HepG2 (cell line): Measurements from ENCODE around the gene PIGN. TPM values are rescaled to one million over a fixed set of nuclear protein-coding genes. Genes with fewer than 3 reads are reported as not detected.

Source experiments
- CAMTA2 ChIP-seq: sonication (generic); formaldehyde crosslinking; IDR thresholded peaks from 2 replicates; pipeline ENCODE4 v1.4.0; 2020; ENCODE audit warnings: mild to moderate bottlenecking, missing genetic modification reagents, borderline replicate concordance
- CBX1 ChIP-seq: IDR thresholded peaks from one replicate; pipeline ENCODE4 v1.6.1; 2016; ENCODE audit warnings: antibody characterized with exemption, low read depth
- CREB1 ChIP-seq, 2 experiments: fragments of 450-650 bp in 1 of 2; IDR thresholded peaks; 2 replicates each; pipeline ENCODE4 v1.6.1; 2016 to 2017; ENCODE audit warnings: control low read depth in 1 of 2, mild to moderate bottlenecking in 1 of 2, missing compliant biosample characterization in 1 of 2, missing genetic modification characterization in 1 of 2
- FOXA3 ChIP-seq: IDR thresholded peaks from 2 replicates; pipeline ENCODE4 v1.6.1; 2016; ENCODE audit warnings: missing genetic modification reagents, missing compliant biosample characterization
- HNRNPUL1 ChIP-seq: fragments of 200-400 bp; formaldehyde crosslinking; IDR thresholded peaks from 2 replicates; pipeline ENCODE4 v1.6.1; 2017; ENCODE audit warnings: low read depth, mild to moderate bottlenecking, low read length, moderate library complexity
- JARID2 ChIP-seq: sonication (generic); formaldehyde crosslinking; IDR thresholded peaks from 2 replicates; pipeline ENCODE4 v1.8.1; 2023; ENCODE audit warnings: missing genetic modification reagents, inconsistent platforms; ENCODE audit not compliant: insufficient replicate concordance
- KDM2A ChIP-seq: sonication (generic); formaldehyde crosslinking; IDR thresholded peaks from 2 replicates; pipeline ENCODE4 v1.4.0; 2020; ENCODE audit warnings: low read depth, missing genetic modification reagents, borderline replicate concordance
- NR2F1 ChIP-seq, 2 experiments: fragments of 450-650 bp in 1 of 2; formaldehyde crosslinking in 1 of 2; IDR thresholded peaks; 2 replicates each; pipeline versions ENCODE4 v1.5.0 to v1.6.1; 2016 to 2020; ENCODE audit warnings: mild to moderate bottlenecking in 1 of 2, missing compliant biosample characterization in 1 of 2, missing genetic modification reagents in 1 of 2, moderate library complexity in 1 of 2
- RAD21 ChIP-seq: fragments of 450-650 bp; formaldehyde crosslinking; IDR thresholded peaks from 2 replicates; pipeline ENCODE4 v1.5.0; 2020; ENCODE audit warnings: mild to moderate bottlenecking
- STAG1 ChIP-seq: sonication (generic); formaldehyde crosslinking; IDR thresholded peaks from 2 replicates; pipeline ENCODE4 v1.4.0; 2020; ENCODE audit warnings: missing genetic modification reagents
- YY1 ChIP-seq: IDR thresholded peaks from 2 replicates; pipeline ENCODE4 v1.6.1; 2011; ENCODE audit warnings: low read length, low read depth, moderate library complexity, mild to moderate bottlenecking; ENCODE audit not compliant: insufficient read depth, insufficient replicate concordance
- ZFAT ChIP-seq: sonication (generic); formaldehyde crosslinking; conservative IDR thresholded peaks from 2 replicates; pipeline ENCODE4 v1.8.1; 2023; ENCODE audit warnings: missing genetic modification reagents, inconsistent platforms
- ZFP37 ChIP-seq: sonication (generic); formaldehyde crosslinking; IDR thresholded peaks from 2 replicates; pipeline ENCODE4 v1.4.0; 2020; ENCODE audit warnings: missing genetic modification reagents, borderline replicate concordance
- ZNF274 ChIP-seq: sonication (generic); formaldehyde crosslinking; IDR thresholded peaks from 2 replicates; pipeline ENCODE4 v1.5.1; 2020; ENCODE audit warnings: mild to moderate bottlenecking, missing genetic modification reagents
- ZNF292 ChIP-seq: sonication (generic); formaldehyde crosslinking; IDR thresholded peaks from 2 replicates; pipeline ENCODE4 v1.8.1; 2022; ENCODE audit warnings: mild to moderate bottlenecking, low read depth, missing genetic modification reagents, borderline replicate concordance
- ZNF333 ChIP-seq: sonication (generic); formaldehyde crosslinking; IDR thresholded peaks from 2 replicates; pipeline ENCODE4 v1.4.0; 2020; ENCODE audit warnings: mild to moderate bottlenecking, missing genetic modification reagents, borderline replicate concordance
- ZNF660 ChIP-seq: sonication (generic); formaldehyde crosslinking; IDR thresholded peaks from 2 replicates; pipeline ENCODE4 v1.5.1; 2020; ENCODE audit warnings: mild to moderate bottlenecking, low read depth, missing genetic modification reagents, borderline replicate concordance
- polyA plus RNA-seq, 8 experiments: library from polyadenylated mRNA; depleted of rRNA in 3 of 8; stranded (reverse) in 7 of 8; unstranded in 1 of 8; fragments of >200 nt; fragmentation: Illumina TruSeq in 4 of 8; extraction: Trizol in 4 of 8; gene quantifications; 2 replicates each; pipeline versions ENCODE4 v1.2.1 to v1.2.3, GENCODE V29; 2011 to 2016; ENCODE audit warnings: low read depth in 4 of 8, missing spikeins in 1 of 8, mixed read lengths in 1 of 8; ENCODE audit not compliant: insufficient read depth in 1 of 8
- total RNA-seq, 5 experiments: library from RNA; depleted of rRNA; stranded (reverse); fragments of >200 nt; fragmentation: Illumina TruSeq; extraction: Trizol; gene quantifications; 2 replicates each; pipeline ENCODE4 v1.2.3, GENCODE V29; 2016; ENCODE audit warnings: low read depth in 1 of 5
- TF ChIP-seq, protein P1 (sequence below): sonication (generic); formaldehyde crosslinking; IDR thresholded peaks from 2 replicates; pipeline ENCODE4 v1.4.0; 2020; ENCODE audit warnings: missing genetic modification reagents
- TF ChIP-seq, protein P2 (sequence below): sonication (generic); formaldehyde crosslinking; conservative IDR thresholded peaks from 2 replicates; pipeline ENCODE4 v1.5.0; 2020; ENCODE audit warnings: missing genetic modification reagents
- TF ChIP-seq, protein P3 (sequence below): sonication (generic); formaldehyde crosslinking; IDR thresholded peaks from 2 replicates; pipeline ENCODE4 v1.4.0; 2020; ENCODE audit warnings: missing genetic modification reagents

Gene PIGN
- total and polyA plus RNA-seq, 2 of the 13 experiments (the other 11 are each of a cell fraction or from before 2014, with no cell fraction given) = 15.5 to 33.6 TPM

DNA sequence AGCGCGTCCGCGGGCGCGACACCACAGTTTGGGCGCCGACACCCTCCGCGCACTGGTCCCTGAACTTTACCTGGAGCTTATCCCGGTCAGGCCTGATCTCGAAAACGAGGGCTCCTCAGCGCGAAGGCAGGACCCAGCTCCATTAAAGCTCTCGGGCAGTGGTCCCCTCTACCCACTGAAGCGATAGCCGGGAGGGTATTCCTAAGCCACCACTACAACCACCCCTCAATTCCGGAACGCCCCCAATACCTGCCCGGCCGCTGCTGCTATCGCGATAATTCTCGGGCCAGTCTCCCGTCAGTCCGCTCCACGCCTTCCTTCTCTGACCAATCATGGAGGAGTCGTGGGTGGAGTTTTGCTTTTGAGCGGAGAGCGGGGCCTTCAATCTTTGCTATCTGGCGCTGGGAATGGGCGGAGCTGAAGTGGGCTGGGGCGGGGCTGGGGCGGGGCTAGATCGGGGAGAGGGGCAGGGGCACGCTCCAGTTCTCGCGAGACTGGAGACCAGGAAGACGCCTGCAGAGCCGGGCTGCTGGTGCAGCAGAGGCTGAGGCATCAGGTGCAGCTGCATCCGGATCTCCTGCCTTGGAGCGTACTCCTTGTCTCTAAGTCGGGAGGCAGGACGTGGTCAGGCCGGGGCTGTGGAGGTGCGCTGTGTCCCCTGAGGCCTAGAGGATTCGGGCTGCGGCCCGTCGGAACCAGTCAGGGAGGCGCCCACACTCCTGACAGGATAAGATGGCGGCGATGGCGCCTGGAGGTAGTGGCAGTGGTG is at the start of gene PIGN, which contains the start of gene RELCH (continued):
- TF ChIP-seq KDM2A (CRISPR knock-in tag) = peak; percentile 28
- TF ChIP-seq, protein P1, sequence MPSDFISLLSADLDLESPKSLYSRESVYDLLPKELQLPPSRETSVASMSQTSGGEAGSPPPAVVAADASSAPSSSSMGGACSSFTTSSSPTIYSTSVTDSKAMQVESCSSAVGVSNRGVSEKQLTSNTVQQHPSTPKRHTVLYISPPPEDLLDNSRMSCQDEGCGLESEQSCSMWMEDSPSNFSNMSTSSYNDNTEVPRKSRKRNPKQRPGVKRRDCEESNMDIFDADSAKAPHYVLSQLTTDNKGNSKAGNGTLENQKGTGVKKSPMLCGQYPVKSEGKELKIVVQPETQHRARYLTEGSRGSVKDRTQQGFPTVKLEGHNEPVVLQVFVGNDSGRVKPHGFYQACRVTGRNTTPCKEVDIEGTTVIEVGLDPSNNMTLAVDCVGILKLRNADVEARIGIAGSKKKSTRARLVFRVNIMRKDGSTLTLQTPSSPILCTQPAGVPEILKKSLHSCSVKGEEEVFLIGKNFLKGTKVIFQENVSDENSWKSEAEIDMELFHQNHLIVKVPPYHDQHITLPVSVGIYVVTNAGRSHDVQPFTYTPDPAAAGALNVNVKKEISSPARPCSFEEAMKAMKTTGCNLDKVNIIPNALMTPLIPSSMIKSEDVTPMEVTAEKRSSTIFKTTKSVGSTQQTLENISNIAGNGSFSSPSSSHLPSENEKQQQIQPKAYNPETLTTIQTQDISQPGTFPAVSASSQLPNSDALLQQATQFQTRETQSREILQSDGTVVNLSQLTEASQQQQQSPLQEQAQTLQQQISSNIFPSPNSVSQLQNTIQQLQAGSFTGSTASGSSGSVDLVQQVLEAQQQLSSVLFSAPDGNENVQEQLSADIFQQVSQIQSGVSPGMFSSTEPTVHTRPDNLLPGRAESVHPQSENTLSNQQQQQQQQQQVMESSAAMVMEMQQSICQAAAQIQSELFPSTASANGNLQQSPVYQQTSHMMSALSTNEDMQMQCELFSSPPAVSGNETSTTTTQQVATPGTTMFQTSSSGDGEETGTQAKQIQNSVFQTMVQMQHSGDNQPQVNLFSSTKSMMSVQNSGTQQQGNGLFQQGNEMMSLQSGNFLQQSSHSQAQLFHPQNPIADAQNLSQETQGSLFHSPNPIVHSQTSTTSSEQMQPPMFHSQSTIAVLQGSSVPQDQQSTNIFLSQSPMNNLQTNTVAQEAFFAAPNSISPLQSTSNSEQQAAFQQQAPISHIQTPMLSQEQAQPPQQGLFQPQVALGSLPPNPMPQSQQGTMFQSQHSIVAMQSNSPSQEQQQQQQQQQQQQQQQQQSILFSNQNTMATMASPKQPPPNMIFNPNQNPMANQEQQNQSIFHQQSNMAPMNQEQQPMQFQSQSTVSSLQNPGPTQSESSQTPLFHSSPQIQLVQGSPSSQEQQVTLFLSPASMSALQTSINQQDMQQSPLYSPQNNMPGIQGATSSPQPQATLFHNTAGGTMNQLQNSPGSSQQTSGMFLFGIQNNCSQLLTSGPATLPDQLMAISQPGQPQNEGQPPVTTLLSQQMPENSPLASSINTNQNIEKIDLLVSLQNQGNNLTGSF (CRISPR knock-in tag) = peak; percentile 53; the same call in 1 of the 2 replicates
- TF ChIP-seq RAD21 = 0 out of 2 replicates have a peak, but pooled peaks have one; percentile 14
- no peak for TF ChIP-seq FOXA3
- 0 out of 2 replicates have a peak, but pooled peaks have one; percentile 21 for TF ChIP-seq CAMTA2 (CRISPR knock-in tag)
- TF ChIP-seq, protein P2, sequence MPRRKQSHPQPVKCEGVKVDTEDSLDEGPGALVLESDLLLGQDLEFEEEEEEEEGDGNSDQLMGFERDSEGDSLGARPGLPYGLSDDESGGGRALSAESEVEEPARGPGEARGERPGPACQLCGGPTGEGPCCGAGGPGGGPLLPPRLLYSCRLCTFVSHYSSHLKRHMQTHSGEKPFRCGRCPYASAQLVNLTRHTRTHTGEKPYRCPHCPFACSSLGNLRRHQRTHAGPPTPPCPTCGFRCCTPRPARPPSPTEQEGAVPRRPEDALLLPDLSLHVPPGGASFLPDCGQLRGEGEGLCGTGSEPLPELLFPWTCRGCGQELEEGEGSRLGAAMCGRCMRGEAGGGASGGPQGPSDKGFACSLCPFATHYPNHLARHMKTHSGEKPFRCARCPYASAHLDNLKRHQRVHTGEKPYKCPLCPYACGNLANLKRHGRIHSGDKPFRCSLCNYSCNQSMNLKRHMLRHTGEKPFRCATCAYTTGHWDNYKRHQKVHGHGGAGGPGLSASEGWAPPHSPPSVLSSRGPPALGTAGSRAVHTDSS (CRISPR knock-in tag) = no peak
- TF ChIP-seq ZNF660 = 0 out of 2 replicates have a peak, but pooled peaks have one; percentile 46
- TF ChIP-seq CREB1 (IDR thresholded peaks at IDR 0.05) = no peak
- TF ChIP-seq CREB1 (CRISPR knock-in tag; IDR thresholded peaks at IDR 0.05) = no peak
- TF ChIP-seq CBX1 = peak; percentile 19
- TF ChIP-seq STAG1 = no peak
- 0 out of 2 replicates have a peak, but pooled peaks have one; percentile 56 for TF ChIP-seq ZNF333 (CRISPR knock-in tag)
- TF ChIP-seq ZFAT (CRISPR knock-in tag) = no peak
- TF ChIP-seq YY1 = peak; percentile 90
- TF ChIP-seq ZFP37 = no peak; the same call in 1 of the 2 replicates
- TF ChIP-seq ZNF274 (CRISPR knock-in tag) = 0 out of 2 replicates have a peak, but pooled peaks have one; percentile 8
- TF ChIP-seq ZNF292 (CRISPR knock-in tag) = no peak
- no peak for TF ChIP-seq NR2F1 (CRISPR knock-in tag; IDR thresholded peaks at IDR 0.05)
- TF ChIP-seq HNRNPUL1 = no peak
- TF ChIP-seq, protein P3, sequence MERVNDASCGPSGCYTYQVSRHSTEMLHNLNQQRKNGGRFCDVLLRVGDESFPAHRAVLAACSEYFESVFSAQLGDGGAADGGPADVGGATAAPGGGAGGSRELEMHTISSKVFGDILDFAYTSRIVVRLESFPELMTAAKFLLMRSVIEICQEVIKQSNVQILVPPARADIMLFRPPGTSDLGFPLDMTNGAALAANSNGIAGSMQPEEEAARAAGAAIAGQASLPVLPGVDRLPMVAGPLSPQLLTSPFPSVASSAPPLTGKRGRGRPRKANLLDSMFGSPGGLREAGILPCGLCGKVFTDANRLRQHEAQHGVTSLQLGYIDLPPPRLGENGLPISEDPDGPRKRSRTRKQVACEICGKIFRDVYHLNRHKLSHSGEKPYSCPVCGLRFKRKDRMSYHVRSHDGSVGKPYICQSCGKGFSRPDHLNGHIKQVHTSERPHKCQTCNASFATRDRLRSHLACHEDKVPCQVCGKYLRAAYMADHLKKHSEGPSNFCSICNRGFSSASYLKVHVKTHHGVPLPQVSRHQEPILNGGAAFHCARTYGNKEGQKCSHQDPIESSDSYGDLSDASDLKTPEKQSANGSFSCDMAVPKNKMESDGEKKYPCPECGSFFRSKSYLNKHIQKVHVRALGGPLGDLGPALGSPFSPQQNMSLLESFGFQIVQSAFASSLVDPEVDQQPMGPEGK = no peak; the same call in 1 of the 2 replicates
- no peak for TF ChIP-seq JARID2 (CRISPR knock-in tag)
